ENCODE results near the gene ASNSD1.
"Not testable (repeated sequence)": the region's sequence is repeated elsewhere in the genome, so short reads cannot be mapped to it uniquely, and the experiment has no call there.

Gene ASNSD1

GRCh38 chr2:189648846-189649509 lies 12.3 kb upstream of the ASNSD1 start:
- Histone ChIP-seq H2BK120ac (ENCODE audit: low read depth, low read length) (no peak overlapping the region), H3K4ac (ENCODE audit: low read length) (no peak overlapping the region), H2BK5ac (ENCODE audit: low read length) (no peak overlapping the region), H2BK12ac (ENCODE audit: low read length) (no peak overlapping the region), H3K23ac (ENCODE audit: low read depth, low read length, poor library complexity) (no peak overlapping the region), H2AFZ (ENCODE audit: low read length) (no peak overlapping the region), H4K8ac (ENCODE audit: low read depth, low read length) (no peak overlapping the region), H3K79me1 (ENCODE audit: low read depth, low read length) (no peaks in the 10 kb centered on the region), H3K9ac (ENCODE audit: low read depth, low read length, poor library complexity) (no peak overlapping the region), H2BK15ac (ENCODE audit: low read length) (no peak overlapping the region), H3K14ac (ENCODE audit: low read length) (no peak overlapping the region), H3K18ac (ENCODE audit: low read length) (no peak overlapping the region), H3K4me3 (ENCODE audit: low read length in 2 of 2) (no peak overlapping the region), H3K27ac (replicated peaks; ENCODE audit: low read length) (no peak overlapping the region), H3K4me2 (ENCODE audit: insufficient read depth, low read length, poor library complexity, severe bottlenecking) (no peak overlapping the region), H3K36me3 (replicated peaks in 1 of 2; ENCODE audit: control insufficient read depth in 2 of 2, insufficient read depth in 2 of 2, low read length in 2 of 2) (no peaks in the 10 kb centered on the region), H4K91ac (ENCODE audit: low read depth, low read length, poor library complexity) (no peak overlapping the region), H3K27me3 (ENCODE audit: control insufficient read depth in 3 of 3, insufficient read depth in 3 of 3, low read depth in 1 of 3, low read length in 3 of 3) (no peaks in the 10 kb centered on the region), H3K9me3 (replicated peaks in 1 of 2; ENCODE audit: control insufficient read depth in 2 of 2, insufficient read depth in 1 of 2, low read depth in 1 of 2, low read length in 2 of 2) (no peaks in the 10 kb centered on the region), H3K4me1 (ENCODE audit: control insufficient read depth in 2 of 2, insufficient read depth in 1 of 2, low read depth in 1 of 2, low read length in 2 of 2) (no peaks in the 10 kb centered on the region), H2AK5ac (ENCODE audit: low read depth, low read length) (no peak overlapping the region)
- no CpG with 5 or more reads among the region's 1 CpG for WGBS, 2 donors (ENCODE audit: extremely low coverage in 2 of 2, insufficient read length in 2 of 2, insufficient replicate concordance in 1 of 2)
- no peak for DNase-seq (ENCODE audit: low spot score)

DNA sequence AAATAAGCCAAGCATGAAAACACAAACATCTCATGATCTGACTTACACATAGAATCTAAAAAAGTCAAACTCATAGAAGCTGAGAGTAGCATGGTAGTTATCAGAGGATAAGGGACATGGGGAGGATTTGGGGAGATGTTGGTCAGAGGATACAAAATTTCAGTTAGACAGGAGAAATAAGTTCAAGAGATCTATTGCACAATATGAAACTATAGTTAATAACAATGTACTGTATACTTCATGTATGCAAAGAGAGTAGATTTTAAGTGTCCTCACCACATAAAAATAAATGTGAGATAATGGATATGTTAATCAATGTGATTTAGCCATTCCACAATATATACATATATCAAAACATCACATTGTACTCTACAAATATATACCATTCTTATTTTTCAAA lies 10.0 kb upstream of the ASNSD1 start:
- Histone ChIP-seq H3K4me1 (ENCODE audit: control insufficient read depth in 2 of 2, insufficient read depth in 1 of 2, low read depth in 1 of 2, low read length in 2 of 2) (no peaks in the 10 kb centered on the region), H3K23ac (ENCODE audit: low read depth, low read length, poor library complexity) (no peak overlapping the region), H3K4me3 (ENCODE audit: low read length in 2 of 2) (no peak overlapping the region), H3K27me3 (ENCODE audit: control insufficient read depth in 3 of 3, insufficient read depth in 3 of 3, low read depth in 1 of 3, low read length in 3 of 3) (no peaks in the 10 kb centered on the region), H2AFZ (ENCODE audit: low read length) (no peak overlapping the region), H2BK5ac (ENCODE audit: low read length) (no peak overlapping the region), H2BK15ac (ENCODE audit: low read length) (no peak overlapping the region), H3K14ac (ENCODE audit: low read length) (no peak overlapping the region), H3K4me2 (ENCODE audit: insufficient read depth, low read length, poor library complexity, severe bottlenecking) (no peak overlapping the region), H2BK120ac (ENCODE audit: low read depth, low read length) (no peak overlapping the region), H4K8ac (ENCODE audit: low read depth, low read length) (no peak overlapping the region), H2AK5ac (ENCODE audit: low read depth, low read length) (no peak overlapping the region), H4K91ac (ENCODE audit: low read depth, low read length, poor library complexity) (no peak overlapping the region), H3K9ac (ENCODE audit: low read depth, low read length, poor library complexity) (no peak overlapping the region), H3K27ac (replicated peaks; ENCODE audit: low read length) (no peak overlapping the region), H3K18ac (ENCODE audit: low read length) (no peak overlapping the region), H3K36me3 (replicated peaks in 1 of 2; ENCODE audit: control insufficient read depth in 2 of 2, insufficient read depth in 2 of 2, low read length in 2 of 2) (no peaks in the 10 kb centered on the region), H3K4ac (ENCODE audit: low read length) (no peak overlapping the region), H3K9me3 (replicated peaks in 1 of 2; ENCODE audit: control insufficient read depth in 2 of 2, insufficient read depth in 1 of 2, low read depth in 1 of 2, low read length in 2 of 2) (no peaks in the 10 kb centered on the region), H2BK12ac (ENCODE audit: low read length) (no peak overlapping the region), H3K79me1 (ENCODE audit: low read depth, low read length) (no peaks in the 10 kb centered on the region)
- no peak for DNase-seq (ENCODE audit: low spot score)

DNA sequence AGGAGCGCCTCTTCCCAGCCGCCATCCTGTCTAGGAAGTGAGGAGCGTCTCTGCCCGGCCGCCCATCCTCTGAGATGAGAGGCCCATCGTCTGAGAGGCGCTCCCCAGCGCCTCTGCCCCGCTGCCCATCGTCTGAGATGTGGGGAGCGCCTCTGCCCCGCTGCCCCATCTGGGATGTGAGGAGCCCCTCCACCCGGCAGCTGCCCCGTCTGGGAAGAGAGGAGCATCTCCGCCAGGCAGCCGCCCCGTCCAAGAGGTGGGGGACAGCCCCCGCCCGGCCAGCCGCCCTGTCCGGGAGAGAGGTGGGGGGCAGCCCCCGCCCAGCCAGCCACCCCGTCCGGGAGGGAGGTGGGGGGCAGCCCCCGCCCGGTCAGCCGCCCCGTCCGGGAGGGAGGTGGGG lies 7.8 kb upstream of the ASNSD1 start:
- H3K14ac ChIP-seq (ENCODE audit: low read length); H2AFZ ChIP-seq (ENCODE audit: low read length); H3K4me2 ChIP-seq (ENCODE audit: insufficient read depth, low read length, poor library complexity, severe bottlenecking); DNase-seq (ENCODE audit: low spot score); H3K23ac ChIP-seq (ENCODE audit: low read depth, low read length, poor library complexity); H3K9ac ChIP-seq (ENCODE audit: low read depth, low read length, poor library complexity); H2AK5ac ChIP-seq (ENCODE audit: low read depth, low read length); H3K4ac ChIP-seq (ENCODE audit: low read length); H3K4me3 ChIP-seq (ENCODE audit: low read length in 2 of 2); H3K4me1 ChIP-seq (ENCODE audit: control insufficient read depth in 2 of 2, insufficient read depth in 1 of 2, low read depth in 1 of 2, low read length in 2 of 2); H3K79me1 ChIP-seq (ENCODE audit: low read depth, low read length); H2BK15ac ChIP-seq (ENCODE audit: low read length); H3K18ac ChIP-seq (ENCODE audit: low read length); H4K91ac ChIP-seq (ENCODE audit: low read depth, low read length, poor library complexity); H3K36me3 ChIP-seq (replicated peaks in 1 of 2; ENCODE audit: control insufficient read depth in 2 of 2, insufficient read depth in 2 of 2, low read length in 2 of 2); H2BK12ac ChIP-seq (ENCODE audit: low read length); H3K27ac ChIP-seq (replicated peaks; ENCODE audit: low read length); H4K8ac ChIP-seq (ENCODE audit: low read depth, low read length); H2BK5ac ChIP-seq (ENCODE audit: low read length); H3K9me3 ChIP-seq (replicated peaks in 1 of 2; ENCODE audit: control insufficient read depth in 2 of 2, insufficient read depth in 1 of 2, low read depth in 1 of 2, low read length in 2 of 2); H3K27me3 ChIP-seq (ENCODE audit: control insufficient read depth in 3 of 3, insufficient read depth in 3 of 3, low read depth in 1 of 3, low read length in 3 of 3); H2BK120ac ChIP-seq (ENCODE audit: low read depth, low read length): not testable (repeated sequence)
- no CpG with 5 or more reads among the region's 29 CpGs for WGBS, 2 donors (ENCODE audit: extremely low coverage in 2 of 2, insufficient read length in 2 of 2, insufficient replicate concordance in 1 of 2)

GRCh38 chr2:189654641-189655040 lies 6.6 kb upstream of the ASNSD1 start:
- H4K91ac ChIP-seq (ENCODE audit: low read depth, low read length, poor library complexity) = no peak overlapping the region
- no peak overlapping the region for H2BK15ac ChIP-seq (ENCODE audit: low read length)
- H3K4me1 ChIP-seq (ENCODE audit: control insufficient read depth in 2 of 2, insufficient read depth in 1 of 2, low read depth in 1 of 2, low read length in 2 of 2) = no peaks in the 10 kb centered on the region
- H2AK5ac ChIP-seq (ENCODE audit: low read depth, low read length) = no peak overlapping the region
- H4K8ac ChIP-seq (ENCODE audit: low read depth, low read length) = no peak overlapping the region
- H3K18ac ChIP-seq (ENCODE audit: low read length) = no peak overlapping the region
- H3K4me2 ChIP-seq (ENCODE audit: insufficient read depth, low read length, poor library complexity, severe bottlenecking) = no peak overlapping the region
- WGBS, 2 donors (ENCODE audit: extremely low coverage in 2 of 2, insufficient read length in 2 of 2, insufficient replicate concordance in 1 of 2) = no CpG with 5 or more reads among the region's 3 CpGs
- no peak overlapping the region for H3K4ac ChIP-seq (ENCODE audit: low read length)
- no peak overlapping the region for H2BK120ac ChIP-seq (ENCODE audit: low read depth, low read length)
- H3K27me3 ChIP-seq (ENCODE audit: control insufficient read depth in 3 of 3, insufficient read depth in 3 of 3, low read depth in 1 of 3, low read length in 3 of 3) = no peaks in the 10 kb centered on the region
- no peak overlapping the region for H3K9ac ChIP-seq (ENCODE audit: low read depth, low read length, poor library complexity)
- H2BK12ac ChIP-seq (ENCODE audit: low read length) = no peak overlapping the region
- H3K4me3 ChIP-seq (ENCODE audit: low read length in 2 of 2) = no peak overlapping the region
- H3K14ac ChIP-seq (ENCODE audit: low read length) = no peak overlapping the region
- H2BK5ac ChIP-seq (ENCODE audit: low read length) = no peak overlapping the region
- H3K79me1 ChIP-seq (ENCODE audit: low read depth, low read length) = no peaks in the 10 kb centered on the region
- no peak for DNase-seq (ENCODE audit: low spot score)
- H3K9me3 ChIP-seq (replicated peaks in 1 of 2; ENCODE audit: control insufficient read depth in 2 of 2, insufficient read depth in 1 of 2, low read depth in 1 of 2, low read length in 2 of 2) = no peaks in the 10 kb centered on the region
- no peaks in the 10 kb centered on the region for H3K36me3 ChIP-seq (replicated peaks in 1 of 2; ENCODE audit: control insufficient read depth in 2 of 2, insufficient read depth in 2 of 2, low read length in 2 of 2)
- H2AFZ ChIP-seq (ENCODE audit: low read length) = no peak overlapping the region
- H3K23ac ChIP-seq (ENCODE audit: low read depth, low read length, poor library complexity) = no peak overlapping the region
- no peak overlapping the region for H3K27ac ChIP-seq (replicated peaks; ENCODE audit: low read length)
